ENCODE results near the gene CUL7. TPM values are rescaled to one million over a fixed set of nuclear protein-coding genes. Genes with fewer than 3 reads are reported as not detected.

The CUL7 gene
- total and polyA plus RNA-seq, 2 of the 8 experiments (the other 6 are each of a cell fraction or from before 2014, with no cell fraction given) = 10.8 to 15.0 TPM

GRCh38 chr6:43033496-43034189 is 20.0 kb downstream of the CUL7 start (continued):
- TF ChIP-seq JUN (IDR thresholded peaks at IDR 0.05; ENCODE audit: low read depth, low read length) (no peak), MAFK (IDR thresholded peaks at IDR 0.05; ENCODE audit: low read depth, low read length) (no peak), RXRA (IDR thresholded peaks at IDR 0.05; ENCODE audit: insufficient read depth, low read depth, low read length) (no peak), SIRT6 (IDR thresholded peaks at IDR 0.05; ENCODE audit: low read length) (no peak), MAX (IDR thresholded peaks at IDR 0.05) (no peak), USF2 (IDR thresholded peaks at IDR 0.05; ENCODE audit: low read length) (no peak), RAD21 (IDR thresholded peaks at IDR 0.05 in 1 of 2, conservative IDR thresholded peaks at IDR 0.05 in 1 of 2; ENCODE audit: low read depth in 2 of 2, low read length in 2 of 2) (no peak)
